ENCODE data around the gene PTPRN2.
"Not testable (repeated sequence)": the region's sequence is repeated elsewhere in the genome, so short reads cannot be mapped to it uniquely, and the experiment has no call there.

The PTPRN2 gene

DNA sequence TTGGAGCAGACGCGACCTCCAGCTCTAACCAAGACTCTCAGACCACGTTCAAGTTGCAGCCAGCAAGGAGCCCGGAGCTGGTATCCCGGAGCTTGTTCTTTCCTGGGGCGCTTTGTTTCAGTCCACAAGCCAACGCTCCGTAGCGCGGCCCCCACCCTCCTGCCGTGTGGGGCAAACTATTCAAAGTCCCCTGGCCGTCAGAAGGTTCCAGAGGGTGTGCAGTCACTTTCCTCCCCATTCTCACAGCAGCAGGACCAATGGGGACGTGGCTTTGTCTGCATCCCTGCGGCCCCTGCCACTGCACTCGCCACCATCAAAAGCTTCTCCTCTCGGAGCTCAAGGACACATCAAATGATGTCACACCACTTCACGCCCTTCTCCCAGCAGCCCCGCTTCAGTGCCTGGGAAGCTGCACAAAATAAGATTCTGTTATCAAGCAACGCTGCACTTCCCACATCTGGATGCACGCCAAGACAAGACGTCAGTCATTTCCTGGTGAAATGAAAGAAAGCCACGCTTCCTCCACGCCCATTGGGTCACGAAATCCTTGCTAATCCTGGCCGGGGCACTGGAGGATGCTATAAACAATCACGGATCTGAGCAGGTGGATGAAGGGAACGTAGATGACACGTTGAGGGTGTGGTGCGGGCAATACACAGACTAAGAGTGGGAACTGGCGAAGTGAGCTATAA is 348.2 kb downstream of the PTPRN2 start:
- DNase-seq, result no peak

DNA sequence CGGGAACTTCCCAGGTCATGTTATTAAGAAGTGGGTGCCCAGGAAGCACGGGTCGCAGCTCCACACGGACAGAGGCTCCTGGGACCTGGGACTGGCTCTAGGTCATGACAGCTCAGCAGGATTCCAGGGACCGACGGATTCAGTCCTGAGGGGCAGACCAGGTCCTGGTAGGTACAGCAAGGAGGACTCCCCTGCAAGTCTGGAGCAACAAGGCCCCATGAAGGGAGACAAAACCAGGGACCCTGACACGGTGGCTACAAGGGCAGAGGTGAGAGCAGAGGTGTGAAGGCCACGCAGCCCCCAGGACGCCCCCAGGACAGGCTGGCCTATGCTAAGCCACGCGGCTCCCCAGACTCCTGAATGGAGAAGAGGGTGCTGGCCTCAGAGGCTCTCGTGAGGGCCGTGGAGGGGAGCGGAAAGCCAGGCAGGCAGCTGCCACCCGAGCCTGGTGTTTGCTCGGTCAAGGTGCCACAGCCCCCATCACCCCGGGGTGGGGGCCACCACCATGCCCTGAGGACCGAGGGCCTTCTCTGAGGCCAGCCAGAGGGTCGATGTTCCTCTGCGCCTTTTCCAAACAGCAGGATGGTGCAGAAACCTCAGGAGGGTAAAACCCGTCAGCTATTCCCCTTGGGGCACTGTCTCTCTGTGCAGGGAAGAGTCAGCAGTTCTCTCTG is 348.9 kb downstream of the PTPRN2 start:
- no peak for DNase-seq

DNA sequence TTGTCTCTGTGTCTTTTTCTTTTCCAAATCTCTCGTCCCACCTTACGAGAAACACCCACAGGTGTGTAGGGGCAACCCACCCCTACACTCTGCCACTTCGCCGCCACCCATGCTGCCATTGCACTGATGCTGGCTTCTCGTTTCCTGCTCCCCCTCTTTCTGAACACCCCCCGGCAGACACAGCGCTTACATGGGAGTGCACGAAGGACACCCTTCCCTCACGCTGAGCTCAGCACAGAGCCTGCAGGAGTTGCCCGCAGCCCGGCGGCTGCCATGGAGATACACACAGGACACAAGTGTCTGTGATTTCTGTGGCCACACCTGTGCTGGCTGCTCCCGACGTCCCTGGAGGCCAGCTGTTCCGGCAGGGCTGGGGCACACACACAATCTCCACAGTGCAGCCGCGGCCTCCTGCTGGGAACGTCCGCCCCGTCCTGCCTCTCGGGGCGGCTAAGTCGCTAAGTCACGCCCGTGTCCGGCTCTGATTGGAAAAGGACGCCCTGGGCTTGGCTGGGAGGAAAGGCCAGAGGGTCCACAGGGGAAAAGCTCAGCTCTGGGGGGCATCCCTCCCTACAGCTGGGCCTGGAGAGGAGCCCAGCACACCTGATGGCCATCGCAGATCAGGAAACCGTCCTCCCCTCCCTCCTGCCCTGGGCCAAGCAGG is 349.8 kb downstream of the PTPRN2 start:
- DNase-seq, result no peak

DNA sequence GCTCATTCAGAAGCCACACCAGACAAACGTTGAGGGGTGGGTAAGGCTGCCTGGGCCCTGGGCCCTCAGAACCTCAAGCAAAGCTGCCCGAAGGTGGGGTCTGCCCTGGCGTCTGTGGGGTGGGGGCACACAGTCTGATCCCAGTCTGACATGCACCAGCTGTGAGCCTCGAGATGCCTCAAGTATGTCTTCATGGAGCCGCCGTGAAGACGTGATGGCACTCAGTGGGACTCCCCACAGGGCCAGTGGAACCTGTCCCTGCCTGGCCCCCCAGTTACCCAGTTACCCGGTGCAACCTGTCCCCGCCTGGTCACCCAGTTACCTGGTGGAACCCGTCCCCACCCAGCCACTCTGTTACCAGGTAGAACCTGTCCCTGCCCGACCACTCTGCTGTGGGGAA is 351.2 kb downstream of the PTPRN2 start:
- no peak for DNase-seq

DNA sequence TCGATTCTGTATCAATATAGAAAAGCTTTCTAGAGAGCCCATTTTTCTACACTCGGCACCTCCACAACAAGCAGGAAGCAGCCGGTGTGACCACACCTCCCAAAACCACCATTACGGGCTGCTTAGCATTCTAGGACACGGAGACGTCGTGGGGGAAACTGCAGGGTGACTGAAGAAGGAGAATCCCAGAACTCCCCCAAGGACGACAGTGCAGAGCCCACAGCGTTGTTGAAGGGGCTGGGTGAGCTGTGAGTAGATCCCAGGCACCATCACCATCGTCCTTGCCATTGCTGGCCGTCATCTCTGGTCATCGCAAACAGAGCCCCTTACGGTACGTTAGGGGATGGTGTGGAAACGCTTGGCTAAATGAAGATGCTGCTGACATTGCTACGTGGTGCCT is 351.8 kb downstream of the PTPRN2 start:
- no peak for DNase-seq

GRCh38 chr7:158229945-158230344 is 357.7 kb downstream of the PTPRN2 start:
- no peak for DNase-seq

DNA sequence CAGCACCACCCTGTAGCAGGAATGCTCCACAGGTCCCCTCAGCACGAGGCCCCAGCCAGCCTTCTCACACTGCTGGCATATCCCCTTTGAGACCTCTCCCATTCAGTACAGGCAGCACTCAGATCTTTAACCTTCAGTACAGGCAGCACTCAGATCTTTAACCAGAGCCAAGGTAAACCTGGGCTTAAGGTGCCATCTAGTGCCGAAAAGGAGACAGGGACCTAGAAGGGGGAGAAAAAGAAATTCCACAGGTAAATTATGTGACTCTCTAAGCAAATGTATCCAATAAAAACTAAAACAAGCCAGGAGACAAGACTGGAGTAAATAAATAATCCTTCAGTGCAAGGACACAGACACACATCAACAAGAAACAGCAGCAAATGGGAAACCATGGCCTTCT is 358.6 kb downstream of the PTPRN2 start:
- no peak for DNase-seq

DNA sequence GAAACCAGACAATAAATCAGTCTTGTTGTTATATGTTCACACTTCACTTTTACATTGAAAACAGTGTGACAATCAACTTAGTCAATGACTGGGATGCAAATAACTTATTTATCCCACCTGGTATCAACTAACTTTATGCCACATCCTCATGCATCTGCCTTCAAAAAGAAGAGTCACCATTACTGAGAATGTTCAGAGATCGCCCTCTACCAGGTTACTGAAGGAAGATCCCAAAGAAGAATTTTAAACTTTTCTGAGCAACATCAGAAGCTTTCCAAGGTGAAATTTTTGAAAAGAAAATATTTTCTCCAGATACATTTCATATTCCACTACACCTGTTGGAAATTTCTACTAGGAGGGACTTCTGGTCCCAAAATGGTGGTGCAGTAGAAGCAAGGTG is 359.5 kb downstream of the PTPRN2 start:
- DNase-seq, result no peak

GRCh38 chr7:158227258-158227984 is 360.2 kb downstream of the PTPRN2 start:
- DNase-seq, result no peak

DNA sequence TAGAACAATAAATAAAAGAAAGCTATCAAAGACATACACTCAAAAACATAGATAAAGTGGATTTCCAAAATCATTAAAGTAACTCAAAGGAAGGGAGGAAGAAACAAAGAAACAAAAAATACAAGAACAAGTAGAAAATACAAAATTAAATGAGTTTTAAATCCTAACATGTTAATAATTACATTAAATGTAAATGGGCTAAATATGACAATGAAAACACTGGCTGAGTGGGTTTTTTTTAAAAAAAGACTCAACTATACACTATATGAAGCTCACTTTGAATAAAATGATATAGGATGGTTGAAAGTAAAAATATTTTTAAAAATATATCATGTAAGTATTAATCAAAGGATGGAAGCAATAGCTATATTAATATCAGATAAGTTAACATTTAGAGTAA is 371.4 kb downstream of the PTPRN2 start:
- DNase-seq, result no peak

GRCh38 chr7:158209435-158209834 is 378.2 kb downstream of the PTPRN2 start:
- no peak for DNase-seq

- no peak for DNase-seq
Observed at GRCh38 chr7:158206341-158206740, 381.3 kb downstream of the PTPRN2 start.

DNA sequence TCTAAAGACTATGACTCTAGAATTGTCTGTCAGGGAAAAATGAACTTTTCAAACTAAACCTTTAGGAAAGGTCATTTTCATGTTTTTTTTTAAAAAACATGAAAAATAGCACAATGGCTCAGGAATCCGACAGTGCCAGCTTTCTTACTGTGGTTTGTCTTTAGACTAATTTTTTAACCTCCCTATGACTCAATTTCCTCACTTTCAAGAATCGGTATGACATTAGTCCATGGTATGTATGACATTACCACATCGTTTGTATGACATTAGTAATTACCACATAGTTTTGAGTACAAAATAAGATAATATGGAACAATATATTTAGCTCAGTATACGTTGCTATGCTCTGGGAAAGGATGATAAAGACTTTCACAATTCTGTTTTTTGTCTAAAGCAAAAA is 383.2 kb downstream of the PTPRN2 start:
- DNase-seq, result no peak

DNA sequence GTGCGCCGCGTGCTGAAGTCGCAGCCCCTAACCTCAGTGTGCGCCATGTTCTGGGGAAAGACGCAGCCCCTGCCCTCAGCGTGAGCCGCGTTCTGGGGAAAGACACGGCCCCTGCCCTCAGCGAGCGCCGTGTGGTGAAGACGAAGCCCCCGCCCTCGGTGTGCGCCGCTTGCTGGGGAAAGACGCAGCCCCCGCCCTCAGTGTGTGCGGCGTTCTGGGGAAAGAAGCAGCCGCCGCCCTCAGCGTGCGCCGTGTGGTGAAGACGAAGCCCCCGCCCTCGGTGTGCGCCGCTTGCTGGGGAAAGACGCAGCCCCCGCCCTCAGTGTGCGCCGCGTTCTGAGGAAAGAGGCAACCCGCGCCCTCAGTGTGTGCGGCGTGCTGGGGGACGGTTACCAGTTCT is 383.7 kb downstream of the PTPRN2 start:
- not testable (repeated sequence) for DNase-seq

DNA sequence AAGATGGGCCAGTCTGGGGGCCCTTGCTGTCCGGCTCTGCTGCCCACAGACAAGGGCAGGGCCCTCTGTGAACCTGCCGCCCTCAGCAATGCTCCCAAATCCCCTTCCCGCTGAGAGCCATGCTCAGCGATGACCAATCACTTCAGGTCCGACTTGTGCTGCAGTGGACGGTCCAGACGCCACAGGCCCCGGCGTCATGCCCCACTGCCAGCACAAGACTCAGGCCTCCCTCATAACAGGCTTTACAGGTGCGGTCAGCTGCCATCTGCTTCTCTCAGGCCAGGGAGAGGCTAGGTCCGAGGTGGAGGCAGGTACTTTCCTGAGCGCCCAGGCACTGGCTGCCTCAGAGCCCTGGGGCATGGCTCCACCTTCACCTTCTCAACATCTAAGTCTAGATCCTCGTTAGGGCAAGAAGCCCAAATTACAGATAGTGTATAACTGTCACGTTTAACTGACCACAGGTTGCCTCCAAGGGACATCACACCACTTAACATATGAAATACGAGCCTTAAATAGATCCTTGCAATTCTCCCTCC is 393.2 kb downstream of the PTPRN2 start:
- no peak for DNase-seq

DNA sequence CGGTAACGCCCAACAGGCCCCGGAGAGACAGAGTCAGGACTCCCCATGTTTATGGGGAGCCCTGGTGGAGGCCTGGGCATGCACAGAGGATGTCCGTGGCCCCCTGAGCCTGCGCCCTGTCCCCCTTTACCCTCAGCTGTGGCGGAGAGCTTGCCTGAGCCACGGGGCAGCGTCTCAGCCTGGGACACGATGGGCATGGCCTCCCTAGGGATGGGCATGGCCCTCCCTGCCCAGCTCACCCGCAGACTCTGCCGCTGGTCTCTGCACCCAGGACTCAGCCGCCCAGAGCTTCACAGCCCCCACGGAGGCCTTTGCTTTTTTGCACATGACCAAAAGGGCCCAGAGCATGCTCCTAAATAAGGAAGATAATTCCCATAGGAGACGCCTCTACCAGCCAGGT is 394.2 kb downstream of the PTPRN2 start:
- DNase-seq, result no peak

- DNase-seq, result no peak
Observed at GRCh38 chr7:158192956-158193355, 394.7 kb downstream of the PTPRN2 start.

- DNase-seq, result no peak
Observed at GRCh38 chr7:158192184-158192835, 395.3 kb downstream of the PTPRN2 start.

DNA sequence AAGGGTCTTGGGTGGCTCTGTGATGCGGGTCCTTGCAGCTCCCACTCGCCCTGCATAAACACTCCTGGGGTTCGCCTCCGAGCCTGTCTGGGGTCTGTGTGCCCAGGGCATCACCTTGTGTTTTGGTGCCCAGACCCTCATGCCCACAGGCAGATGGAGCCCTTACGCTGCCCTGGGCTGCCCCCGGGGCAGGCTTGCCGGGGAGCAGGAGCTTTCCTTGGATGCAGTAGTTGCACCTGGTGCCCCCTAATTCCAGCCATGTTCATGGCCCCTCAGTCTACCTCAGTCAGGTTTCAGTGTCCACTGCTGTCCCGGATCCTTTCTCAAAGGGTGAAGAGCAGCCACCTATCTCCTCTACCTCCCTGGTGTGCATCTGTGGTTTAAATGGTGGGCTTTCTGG is 396.0 kb downstream of the PTPRN2 start:
- DNase-seq, result no peak

- DNase-seq, result no peak
Observed at GRCh38 chr7:158190756-158191155, 396.9 kb downstream of the PTPRN2 start.

GRCh38 chr7:158188676-158189075 is 398.9 kb downstream of the PTPRN2 start:
- no peak for DNase-seq

DNA sequence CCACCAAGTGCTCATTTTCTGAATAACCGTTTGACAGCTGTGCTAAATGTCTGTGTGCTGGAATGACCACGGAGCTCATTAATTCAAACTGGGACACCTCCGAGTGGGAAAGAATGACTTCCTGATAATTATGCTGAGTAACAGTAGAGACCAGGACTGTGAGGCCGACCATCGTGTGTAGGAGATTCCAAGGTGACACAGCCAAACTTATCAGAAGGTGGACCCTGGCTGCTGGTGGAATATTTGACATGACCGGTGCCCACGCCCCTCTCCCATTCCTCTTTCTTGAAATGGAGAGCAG is 400.0 kb downstream of the PTPRN2 start:
- DNase-seq, result no peak
